NCI-H748 (cell line): ENCODE results near the gene BEAN1.
"Not testable (repeated sequence)": the region's sequence is repeated elsewhere in the genome, so short reads cannot be mapped to it uniquely, and the experiment has no call there.

Experiments used
- DNase-seq: peaks from one replicate; lab custom pipeline; 2025; ENCODE audit not compliant: unreplicated experiment; lab: John Stamatoyannopoulos, UW

Gene BEAN1

GRCh38 chr16:66440271-66440802 lies 13.2 kb downstream of the BEAN1 start:
- no peak for DNase-seq

- DNase-seq, result no peak
Measured at GRCh38 chr16:66440970-66441369, 13.9 kb downstream of the BEAN1 start.

- DNase-seq, result no peak
Measured at GRCh38 chr16:66441586-66442375, 14.7 kb downstream of the BEAN1 start.

- no peak for DNase-seq
Measured at GRCh38 chr16:66442502-66443268, 15.6 kb downstream of the BEAN1 start.

- no peak for DNase-seq
Measured at GRCh38 chr16:66443269-66443652, 16.2 kb downstream of the BEAN1 start.

GRCh38 chr16:66444049-66444481 lies 17.0 kb downstream of the BEAN1 start:
- no peak for DNase-seq

GRCh38 chr16:66446737-66447136 lies 19.6 kb downstream of the BEAN1 start:
- no peak for DNase-seq

GRCh38 chr16:66447491-66447890 lies 20.4 kb downstream of the BEAN1 start:
- no peak for DNase-seq

GRCh38 chr16:66451548-66451947 lies 24.5 kb downstream of the BEAN1 start:
- DNase-seq, result no peak

- DNase-seq, result not testable (repeated sequence)
Measured at GRCh38 chr16:66453230-66453629, 26.1 kb downstream of the BEAN1 start.

GRCh38 chr16:66454751-66455150 lies 27.7 kb downstream of the BEAN1 start:
- DNase-seq, result no peak

- DNase-seq, result no peak
Measured at GRCh38 chr16:66455970-66456369, 28.9 kb downstream of the BEAN1 start.

- no peak for DNase-seq
Measured at GRCh38 chr16:66457888-66458287, 30.8 kb downstream of the BEAN1 start.

- DNase-seq, result no peak
Measured at GRCh38 chr16:66458292-66458691, 31.2 kb downstream of the BEAN1 start.

- no peak for DNase-seq
Measured at GRCh38 chr16:66458853-66459252, 31.8 kb downstream of the BEAN1 start.

GRCh38 chr16:66459878-66460277 lies 32.8 kb downstream of the BEAN1 start:
- DNase-seq, result no peak

GRCh38 chr16:66460703-66461102 lies 33.6 kb downstream of the BEAN1 start:
- no peak for DNase-seq

- DNase-seq, result no peak
Measured at GRCh38 chr16:66462912-66463311, 35.8 kb downstream of the BEAN1 start.

- DNase-seq, result not testable (repeated sequence)
Measured at GRCh38 chr16:66465946-66466345, 38.9 kb downstream of the BEAN1 start.

GRCh38 chr16:66466636-66467035 lies 39.5 kb downstream of the BEAN1 start:
- not testable (repeated sequence) for DNase-seq

GRCh38 chr16:66467611-66468010 lies 40.5 kb downstream of the BEAN1 start:
- no peak for DNase-seq
